ENCODE measurements around the gene CCDC86. TPM values are rescaled to one million over a fixed set of nuclear protein-coding genes. Genes with fewer than 3 reads are reported as not detected.

CCDC86 gene
- total RNA-seq, 1 donor from 2014 or later, result 3.3 TPM

DNA sequence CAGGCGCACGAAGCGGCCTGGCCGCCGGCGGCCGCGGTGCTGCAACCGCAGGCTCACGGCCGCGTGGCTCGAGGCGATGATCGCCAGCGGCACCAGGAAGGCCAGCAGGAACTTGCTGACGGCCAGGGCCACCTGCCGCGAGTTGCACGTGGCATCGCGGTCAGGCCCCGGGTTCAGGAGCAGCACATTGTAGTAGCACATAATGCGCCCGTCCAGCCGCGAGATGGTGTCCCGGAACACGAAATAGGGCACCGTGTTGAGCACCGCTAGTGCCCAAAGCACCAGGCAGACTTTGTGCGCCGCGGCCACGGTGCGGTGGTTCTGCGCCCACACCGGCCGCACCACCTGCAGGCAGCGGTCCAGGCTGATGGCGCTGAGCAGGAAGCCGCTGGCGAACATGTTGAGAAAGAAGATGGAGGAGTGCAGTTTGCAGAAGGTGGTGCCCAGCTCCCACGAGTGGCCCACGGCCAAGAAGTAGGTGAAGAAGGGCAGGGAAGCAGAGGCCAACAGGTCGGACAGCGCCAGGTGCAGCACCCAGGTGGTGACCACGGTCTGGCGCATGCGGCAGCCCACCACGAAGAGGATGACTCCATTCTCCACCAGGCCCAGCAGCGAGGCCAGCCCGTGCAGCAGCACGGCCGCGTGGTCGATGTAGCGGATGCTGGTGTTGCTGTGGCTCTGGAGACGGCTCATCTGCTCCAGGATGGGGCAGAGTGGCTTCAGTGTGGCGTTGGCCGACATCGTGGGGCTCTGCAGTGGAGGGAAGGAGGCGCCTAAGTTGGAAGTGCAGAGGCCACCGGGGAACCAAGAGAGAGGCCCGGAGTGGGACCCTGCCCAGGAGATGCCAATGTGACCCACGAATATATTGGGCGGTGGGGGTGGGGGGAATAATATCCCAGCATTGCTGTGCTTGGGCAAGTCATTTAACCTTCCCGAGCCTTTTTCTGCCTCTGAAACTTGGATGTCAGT lies 11.4 kb downstream of the CCDC86 start:
- no peak overlapping the region for H3K4me3 ChIP-seq
- H3K9me3 ChIP-seq (ENCODE audit: low read depth), result no peaks in the 10 kb centered on the region
- Mint-ChIP-seq H3K27ac (no peak overlapping the region), H3K36me3 (peaks cover 12% of the 10 kb centered on the region), H3K9me3 (no peaks in the 10 kb centered on the region), H3K4me3 (no peak overlapping the region), H3K4me1 (peaks cover 7% of the 10 kb centered on the region), H3K27me3 (ENCODE audit: insufficient read depth, low read depth) (peaks cover 9% of the 10 kb centered on the region)
- no peak for TF ChIP-seq EZH2 (IDR thresholded peaks at IDR 0.05)
- no peak for TF ChIP-seq EZH2phosphoT487 (IDR thresholded peaks at IDR 0.05)
- TF ChIP-seq, protein P1, sequence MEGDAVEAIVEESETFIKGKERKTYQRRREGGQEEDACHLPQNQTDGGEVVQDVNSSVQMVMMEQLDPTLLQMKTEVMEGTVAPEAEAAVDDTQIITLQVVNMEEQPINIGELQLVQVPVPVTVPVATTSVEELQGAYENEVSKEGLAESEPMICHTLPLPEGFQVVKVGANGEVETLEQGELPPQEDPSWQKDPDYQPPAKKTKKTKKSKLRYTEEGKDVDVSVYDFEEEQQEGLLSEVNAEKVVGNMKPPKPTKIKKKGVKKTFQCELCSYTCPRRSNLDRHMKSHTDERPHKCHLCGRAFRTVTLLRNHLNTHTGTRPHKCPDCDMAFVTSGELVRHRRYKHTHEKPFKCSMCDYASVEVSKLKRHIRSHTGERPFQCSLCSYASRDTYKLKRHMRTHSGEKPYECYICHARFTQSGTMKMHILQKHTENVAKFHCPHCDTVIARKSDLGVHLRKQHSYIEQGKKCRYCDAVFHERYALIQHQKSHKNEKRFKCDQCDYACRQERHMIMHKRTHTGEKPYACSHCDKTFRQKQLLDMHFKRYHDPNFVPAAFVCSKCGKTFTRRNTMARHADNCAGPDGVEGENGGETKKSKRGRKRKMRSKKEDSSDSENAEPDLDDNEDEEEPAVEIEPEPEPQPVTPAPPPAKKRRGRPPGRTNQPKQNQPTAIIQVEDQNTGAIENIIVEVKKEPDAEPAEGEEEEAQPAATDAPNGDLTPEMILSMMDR (IDR thresholded peaks at IDR 0.05), result no peak
- H3K4me1 ChIP-seq, result no peaks in the 10 kb centered on the region
- no peaks in the 10 kb centered on the region for H3K79me2 ChIP-seq (ENCODE audit: low read depth)
- no peak overlapping the region for H3K9ac ChIP-seq
- H3K4me2 ChIP-seq, result no peak overlapping the region
- DNase-seq (ENCODE audit: low spot score), result no peak
- peaks cover 4% of the 10 kb centered on the region for H3F3A ChIP-seq (ENCODE audit: low read depth)
- peaks cover 36% of the 10 kb centered on the region for H3K27me3 ChIP-seq
- no peak overlapping the region for H2AFZ ChIP-seq (replicated peaks)
- no peak overlapping the region for H3K27ac ChIP-seq
- H4K20me1 ChIP-seq (ENCODE audit: low read depth), result no peaks in the 10 kb centered on the region
- H3K36me3 ChIP-seq, result no peaks in the 10 kb centered on the region

DNA sequence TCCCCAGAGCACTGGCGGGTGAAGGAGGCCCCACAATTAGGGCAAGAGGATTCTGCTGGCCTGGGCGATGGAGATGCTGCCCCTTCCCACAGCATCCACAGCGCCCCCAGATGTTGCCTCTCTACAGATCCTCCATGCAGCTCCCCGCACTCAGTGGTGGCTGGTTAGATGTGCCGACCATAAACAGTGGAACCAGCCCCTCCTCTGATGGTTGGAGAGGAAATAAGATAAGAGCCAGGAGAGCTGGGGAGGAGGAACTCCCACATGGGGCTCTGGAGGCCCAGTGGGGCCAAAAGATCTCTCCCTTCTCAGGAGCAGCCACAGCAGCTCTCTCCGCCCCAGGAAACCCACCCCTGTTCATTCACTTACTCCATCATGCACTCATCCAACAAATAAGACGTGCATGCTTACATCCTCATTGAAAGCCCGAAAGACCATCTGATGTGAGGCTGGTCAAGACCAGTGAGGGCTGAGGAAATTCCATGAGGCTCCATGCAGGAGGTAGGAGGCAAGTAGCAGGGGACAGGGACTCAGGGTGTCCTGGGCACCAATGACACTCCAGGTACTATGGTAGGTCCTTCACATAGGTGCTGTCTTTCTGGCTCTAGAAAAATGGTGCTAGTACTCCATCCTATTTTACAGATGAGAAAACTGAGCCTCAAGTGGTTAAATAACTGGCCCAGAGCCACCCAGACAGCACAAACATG lies 12.4 kb downstream of the CCDC86 start:
- DNase-seq (ENCODE audit: low spot score), result no peak
- no peaks in the 10 kb centered on the region for H3K36me3 ChIP-seq
- peaks cover 36% of the 10 kb centered on the region for H3K27me3 ChIP-seq
- H3K4me3 ChIP-seq, result no peak overlapping the region
- TF ChIP-seq EZH2 (IDR thresholded peaks at IDR 0.05), result no peak
- no peaks in the 10 kb centered on the region for H3K9me3 ChIP-seq (ENCODE audit: low read depth)
- H2AFZ ChIP-seq (replicated peaks), result no peak overlapping the region
- no peak overlapping the region for H3K27ac ChIP-seq
- peaks cover 7% of the 10 kb centered on the region for H3K36me3 Mint-ChIP-seq
- H3K4me1 Mint-ChIP-seq, result peaks cover 7% of the 10 kb centered on the region
- no peak overlapping the region for H3K4me2 ChIP-seq
- no peaks in the 10 kb centered on the region for H4K20me1 ChIP-seq (ENCODE audit: low read depth)
- no peaks in the 10 kb centered on the region for H3K4me1 ChIP-seq
- no peaks in the 10 kb centered on the region for H3K9me3 Mint-ChIP-seq
- H3K27ac Mint-ChIP-seq, result no peak overlapping the region
- peaks cover 7% of the 10 kb centered on the region for H3K27me3 Mint-ChIP-seq (ENCODE audit: insufficient read depth, low read depth)
- no peaks in the 10 kb centered on the region for H3K79me2 ChIP-seq (ENCODE audit: low read depth)
- H3K9ac ChIP-seq, result no peak overlapping the region
- H3K4me3 Mint-ChIP-seq, result no peak overlapping the region
- peaks cover 4% of the 10 kb centered on the region for H3F3A ChIP-seq (ENCODE audit: low read depth)

DNA sequence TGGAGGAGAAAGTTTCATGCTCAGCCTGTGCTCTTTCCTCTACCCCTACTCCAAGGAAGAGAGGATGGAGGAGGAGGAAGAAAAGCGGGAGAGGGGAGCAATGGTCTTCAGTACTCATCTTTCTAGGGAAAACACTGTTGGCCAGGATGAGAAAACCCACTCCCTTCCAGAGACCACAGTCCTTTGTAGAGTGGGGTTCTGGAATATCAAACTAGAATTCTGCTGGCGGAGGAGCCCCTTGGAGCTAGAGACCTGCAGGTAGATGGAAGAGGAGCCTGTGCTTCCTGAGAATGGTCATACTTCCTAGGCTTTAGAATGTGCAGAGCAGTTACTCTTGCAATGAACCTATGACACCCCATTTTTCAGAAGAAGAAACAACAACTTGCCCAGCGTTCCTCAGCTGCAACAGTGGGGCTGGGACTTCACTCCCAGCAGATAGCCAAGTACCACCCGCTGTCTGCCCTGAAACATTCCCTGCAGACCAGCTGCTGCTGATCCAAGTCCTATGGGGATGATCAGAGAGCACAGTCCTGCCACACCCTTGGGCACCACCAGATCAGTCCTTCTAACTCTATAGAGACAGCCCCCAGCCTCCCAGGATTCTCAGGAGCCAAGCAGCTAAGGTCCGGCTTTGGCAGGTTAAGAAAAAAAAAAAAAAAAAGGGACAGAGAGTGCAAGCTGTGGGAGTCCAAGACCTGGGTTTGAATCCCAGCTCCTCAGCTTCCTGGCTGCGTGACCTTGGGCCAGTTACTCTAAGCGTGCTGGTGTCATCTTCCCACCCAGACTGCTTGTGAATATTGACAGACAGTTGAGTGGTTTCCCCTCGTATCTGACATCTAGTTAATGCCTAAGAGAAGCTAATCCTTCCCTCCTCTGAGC lies 13.2 kb downstream of the CCDC86 start:
- Mint-ChIP-seq H3K9me3 (no peaks in the 10 kb centered on the region), H3K4me1 (peaks cover 7% of the 10 kb centered on the region), H3K27ac (peak overlapping the region; percentile 44), H3K4me3 (no peak overlapping the region), H3K36me3 (peaks cover 5% of the 10 kb centered on the region), H3K27me3 (ENCODE audit: insufficient read depth, low read depth) (peaks cover 9% of the 10 kb centered on the region)
- peak overlapping the region; percentile 45 for H3K9ac ChIP-seq
- no peaks in the 10 kb centered on the region for H3K36me3 ChIP-seq
- H3K9me3 ChIP-seq (ENCODE audit: low read depth), result no peaks in the 10 kb centered on the region
- H3K27ac ChIP-seq, result no peak overlapping the region
- H2AFZ ChIP-seq (replicated peaks), result no peak overlapping the region
- no peak overlapping the region for H3K4me3 ChIP-seq
- no peak overlapping the region for H3K4me2 ChIP-seq
- H4K20me1 ChIP-seq (ENCODE audit: low read depth), result no peaks in the 10 kb centered on the region
- no peak for DNase-seq (ENCODE audit: low spot score)
- H3K4me1 ChIP-seq, result no peaks in the 10 kb centered on the region
- peaks cover 4% of the 10 kb centered on the region for H3F3A ChIP-seq (ENCODE audit: low read depth)
- no peaks in the 10 kb centered on the region for H3K79me2 ChIP-seq (ENCODE audit: low read depth)
- no peak for TF ChIP-seq EZH2phosphoT487 (IDR thresholded peaks at IDR 0.05)
- TF ChIP-seq, protein P1 (IDR thresholded peaks at IDR 0.05), result no peak
- no peak for TF ChIP-seq EZH2 (IDR thresholded peaks at IDR 0.05)
- H3K27me3 ChIP-seq, result peaks cover 36% of the 10 kb centered on the region
